Hematopoietic multipotent progenitor cell treated with erythropoietin and hydrocortisone succinate and interleukin-3 and kit ligand, for 17 days (in vitro differentiated cells): ENCODE results near the gene VGLL4.
"Not testable (repeated sequence)": the region's sequence is repeated elsewhere in the genome, so short reads cannot be mapped to it uniquely, and the experiment has no call there.

ENCODE experiments used
- DNase-seq: peaks from one replicate; pipeline ENCODE4 v3.0.0-alpha.2; 2015; ENCODE audit warnings: low spot score

Gene VGLL4, protein sequence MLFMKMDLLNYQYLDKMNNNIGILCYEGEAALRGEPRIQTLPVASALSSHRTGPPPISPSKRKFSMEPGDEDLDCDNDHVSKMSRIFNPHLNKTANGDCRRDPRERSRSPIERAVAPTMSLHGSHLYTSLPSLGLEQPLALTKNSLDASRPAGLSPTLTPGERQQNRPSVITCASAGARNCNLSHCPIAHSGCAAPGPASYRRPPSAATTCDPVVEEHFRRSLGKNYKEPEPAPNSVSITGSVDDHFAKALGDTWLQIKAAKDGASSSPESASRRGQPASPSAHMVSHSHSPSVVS

DNA sequence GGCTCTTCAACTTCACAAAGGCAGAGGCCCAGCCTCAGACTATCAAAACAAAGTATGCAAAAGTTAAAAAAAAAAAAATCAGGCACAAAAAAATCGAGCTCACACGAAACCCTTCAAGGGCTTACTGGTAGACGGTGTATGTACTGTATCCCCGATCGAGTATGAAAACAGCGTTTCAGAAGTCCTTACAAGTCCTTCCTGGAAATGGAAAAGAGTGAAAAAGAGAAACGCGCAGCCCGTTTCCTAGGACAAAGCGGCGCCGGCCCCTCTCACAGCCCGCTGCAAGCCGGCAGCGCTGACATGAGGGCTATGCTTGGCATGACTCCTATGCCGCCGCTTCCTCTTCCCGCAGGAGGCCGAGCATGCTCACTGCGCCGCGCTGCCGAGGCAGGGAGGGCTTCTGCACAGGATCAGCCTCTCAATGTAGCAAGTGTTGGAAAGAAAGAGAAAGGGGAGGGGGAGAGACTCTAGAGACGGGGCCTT is at the start of gene VGLL4:
VGLL4 (minus strand) TSS at position 311 of the 483 bp plus-strand sequence. CDS start 397 bp downstream, outside the sequence.
- DNase-seq = peak; percentile 62

DNA sequence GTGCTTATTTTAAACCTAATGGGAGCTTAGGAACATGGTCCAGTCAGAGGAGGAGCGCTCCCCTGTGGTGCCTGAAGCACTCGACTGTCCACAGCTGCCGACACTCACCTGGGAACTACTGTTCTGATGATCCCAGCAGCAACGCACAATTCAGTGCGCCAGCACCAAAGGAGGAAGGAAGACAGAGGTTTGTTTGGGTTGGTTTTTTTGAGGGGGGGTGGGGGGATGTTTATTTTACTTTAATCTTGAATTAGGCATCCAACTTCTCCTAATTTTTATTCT is 48.8 kb upstream of the VGLL4 start:
- no peak for DNase-seq

DNA sequence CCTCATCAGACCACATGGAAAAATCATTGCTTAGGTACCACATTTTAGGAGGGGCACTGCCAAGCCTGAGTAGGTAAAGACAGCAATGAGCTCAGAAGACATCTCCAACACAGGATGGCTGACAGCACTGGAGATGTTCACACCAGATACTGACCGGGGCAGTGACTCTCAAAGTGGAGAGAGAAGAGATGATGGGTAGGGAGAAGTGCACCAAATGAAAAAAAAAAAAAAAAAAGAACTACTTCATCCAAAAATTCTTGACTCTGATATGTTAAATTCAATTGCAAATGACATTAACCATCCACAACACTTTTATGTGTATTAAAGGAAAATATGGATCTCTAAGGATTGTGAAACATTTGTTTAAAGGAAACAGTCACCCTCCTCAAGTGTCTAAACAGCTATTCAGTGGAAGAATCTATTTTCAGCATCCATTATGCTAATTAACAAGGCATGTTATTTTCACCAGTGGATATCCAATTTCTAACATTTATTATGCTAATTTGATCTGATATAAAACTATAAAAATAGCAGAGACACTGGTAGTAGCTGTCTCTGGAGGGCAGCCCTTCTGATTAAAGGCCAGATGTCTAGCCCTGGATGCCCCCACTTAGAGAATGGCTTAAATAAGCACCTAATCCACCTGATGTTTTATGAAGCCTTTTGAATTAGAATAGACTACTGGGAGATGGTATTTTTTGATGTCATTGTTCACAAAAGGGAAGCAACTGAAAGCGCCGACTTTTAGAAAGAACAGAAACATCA is 48.2 kb upstream of the VGLL4 start:
- DNase-seq = no peak

DNA sequence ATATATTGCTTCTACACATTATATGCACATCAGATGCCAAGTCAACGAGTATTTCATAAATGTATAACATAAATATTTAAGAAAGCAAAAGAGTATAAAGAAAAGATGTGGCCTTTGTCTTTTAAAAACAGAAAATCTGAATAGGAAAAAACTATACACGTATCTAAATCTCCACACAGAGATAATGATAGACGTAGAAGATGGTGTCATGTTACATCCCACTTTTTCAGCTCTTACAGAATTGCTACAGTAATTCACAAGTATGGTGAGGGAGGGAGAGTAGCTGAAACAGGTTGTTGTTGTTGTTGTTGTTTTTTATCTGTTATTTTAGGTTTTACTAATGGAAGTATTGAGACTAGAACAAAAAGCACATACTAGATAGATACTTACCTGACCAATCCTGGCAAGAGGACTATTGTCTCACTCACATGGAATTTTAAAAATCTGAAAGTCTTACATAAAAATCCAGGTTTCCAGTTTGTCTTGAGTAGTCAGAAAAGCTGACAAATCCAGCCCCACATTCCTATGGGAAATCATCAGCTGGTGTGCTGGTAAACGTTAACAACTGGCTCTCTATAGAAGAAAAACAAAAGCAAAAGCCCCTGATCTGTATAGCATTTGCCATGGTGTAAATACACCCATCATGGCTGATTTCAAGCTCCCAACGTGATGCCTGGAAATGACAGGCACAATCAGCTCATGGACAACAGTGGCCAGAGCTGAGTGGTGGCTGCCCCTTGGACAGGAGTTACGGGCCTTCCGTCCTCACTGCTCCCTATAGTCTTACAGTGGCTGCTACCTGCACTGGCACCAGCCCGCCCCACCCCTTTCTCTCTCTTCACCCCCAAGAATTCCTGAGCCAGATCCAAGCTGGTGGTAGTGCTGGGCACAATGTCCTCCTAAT is 47.4 kb upstream of the VGLL4 start:
- DNase-seq = no peak

DNA sequence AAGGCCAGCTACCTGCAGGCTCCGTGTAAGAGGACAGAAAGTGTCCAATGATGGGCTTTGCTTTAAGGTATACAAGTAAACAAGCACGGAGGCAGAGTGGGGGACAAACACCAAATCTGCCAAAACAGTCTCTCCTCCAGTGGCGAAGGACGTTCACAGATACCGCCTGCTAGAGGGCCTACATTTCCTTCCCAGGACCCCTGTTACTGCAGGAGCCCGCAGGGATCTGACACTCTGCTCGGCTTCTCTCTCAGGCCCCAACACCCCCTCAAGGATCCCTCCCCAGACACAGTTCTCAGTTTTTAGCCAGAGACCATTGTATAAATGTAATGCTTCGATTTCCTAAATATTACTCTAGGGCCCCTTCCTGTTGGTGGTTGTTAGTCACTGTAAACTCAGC is 46.0 kb upstream of the VGLL4 start:
- DNase-seq = no peak

DNA sequence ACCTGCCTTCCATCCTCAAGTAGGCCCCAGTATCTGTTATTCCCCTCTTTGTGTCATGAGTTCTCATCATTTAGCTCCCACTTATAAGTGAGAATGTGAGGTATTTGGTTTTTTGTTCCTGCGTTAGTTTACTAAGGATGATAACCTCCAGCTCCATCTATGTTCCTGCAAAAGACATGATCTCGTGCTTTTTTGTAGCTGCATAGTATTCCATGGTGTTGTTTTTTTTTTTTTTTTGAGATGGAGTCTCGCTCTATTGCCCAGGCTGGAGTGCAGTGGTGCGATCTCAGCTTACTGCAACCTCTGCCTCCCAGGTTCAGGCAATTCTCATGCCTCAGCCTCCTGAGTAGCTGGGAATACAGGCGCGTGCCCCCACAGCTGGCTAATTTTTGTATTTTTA is 41.3 kb upstream of the VGLL4 start:
- DNase-seq = not testable (repeated sequence)

DNA sequence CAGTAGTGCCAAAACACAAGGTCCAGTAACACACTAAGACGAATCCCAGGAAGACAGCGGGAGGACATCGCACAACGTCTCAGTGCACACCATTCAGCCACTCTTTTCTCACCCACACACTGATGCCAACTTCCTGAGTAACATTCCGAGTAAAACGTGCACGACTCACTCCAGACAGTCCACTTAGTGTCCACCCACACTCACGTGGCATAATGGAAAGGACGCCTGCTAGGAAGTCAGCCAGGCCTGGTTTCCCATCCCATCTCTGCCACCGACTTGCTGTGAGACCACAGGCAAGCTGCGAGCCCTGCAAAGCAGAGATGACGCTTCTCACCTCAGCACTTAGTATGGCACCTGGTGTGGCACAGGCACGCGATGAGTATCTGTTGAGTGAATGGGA is 36.8 kb upstream of the VGLL4 start:
- no peak for DNase-seq

DNA sequence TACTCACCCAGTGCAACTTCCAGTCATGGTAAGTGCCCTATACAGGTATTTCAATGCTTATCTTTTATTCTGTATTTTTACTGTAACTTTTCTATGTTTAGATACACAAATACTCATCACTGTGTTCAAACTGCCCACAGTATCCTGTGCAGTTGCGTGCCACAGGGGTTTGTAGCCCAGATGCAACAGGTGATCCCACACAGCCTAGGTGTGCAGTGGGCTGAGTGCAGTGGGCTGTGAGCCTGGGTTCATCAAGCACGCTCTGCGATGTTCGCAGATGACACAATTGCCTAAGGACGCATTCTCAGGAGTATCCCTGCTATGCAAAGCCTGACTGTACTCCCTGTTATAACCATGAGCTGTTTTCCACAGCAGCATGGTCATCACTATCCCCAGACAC is 36.2 kb upstream of the VGLL4 start:
- no peak for DNase-seq

DNA sequence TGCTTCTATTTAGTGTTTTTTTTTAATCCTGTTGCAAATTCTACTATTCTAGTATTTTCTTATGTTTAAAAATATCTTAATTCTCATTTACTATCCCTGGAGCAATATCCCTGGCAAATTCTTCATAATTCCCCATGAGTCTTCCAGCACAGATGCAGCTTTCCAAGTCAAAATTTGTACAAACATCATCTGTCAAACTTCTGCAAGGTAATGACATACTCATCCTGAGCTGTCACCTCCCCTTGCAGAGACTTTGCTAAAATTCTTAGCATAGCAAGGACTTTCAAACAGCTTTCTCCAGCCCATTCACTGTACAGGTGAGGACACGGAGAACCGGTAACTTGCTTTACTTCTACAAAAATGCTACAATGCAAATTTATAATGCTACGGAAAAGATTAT is 28.6 kb upstream of the VGLL4 start:
- DNase-seq = no peak

DNA sequence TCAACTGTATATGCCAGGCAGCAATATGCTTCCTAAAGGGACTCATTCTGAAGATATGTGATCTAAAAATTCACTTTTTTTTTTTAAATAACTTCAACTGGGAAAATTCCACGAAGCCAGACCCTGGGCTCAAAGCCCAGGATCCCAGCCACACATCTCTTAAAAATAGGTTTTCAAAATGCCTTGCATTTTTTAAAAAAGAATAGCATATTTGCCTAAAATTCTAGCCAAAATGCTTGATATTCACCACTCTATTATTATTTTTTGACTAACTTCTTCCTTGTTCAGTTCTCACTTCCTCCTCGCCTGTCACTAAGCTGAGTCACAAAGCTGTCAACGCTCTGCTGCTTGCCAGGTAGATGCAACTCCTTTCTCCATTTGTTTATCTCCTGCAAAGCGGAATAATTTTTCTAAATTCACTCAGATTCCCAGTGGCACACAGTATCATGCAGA is 28.0 kb upstream of the VGLL4 start:
- no peak for DNase-seq

DNA sequence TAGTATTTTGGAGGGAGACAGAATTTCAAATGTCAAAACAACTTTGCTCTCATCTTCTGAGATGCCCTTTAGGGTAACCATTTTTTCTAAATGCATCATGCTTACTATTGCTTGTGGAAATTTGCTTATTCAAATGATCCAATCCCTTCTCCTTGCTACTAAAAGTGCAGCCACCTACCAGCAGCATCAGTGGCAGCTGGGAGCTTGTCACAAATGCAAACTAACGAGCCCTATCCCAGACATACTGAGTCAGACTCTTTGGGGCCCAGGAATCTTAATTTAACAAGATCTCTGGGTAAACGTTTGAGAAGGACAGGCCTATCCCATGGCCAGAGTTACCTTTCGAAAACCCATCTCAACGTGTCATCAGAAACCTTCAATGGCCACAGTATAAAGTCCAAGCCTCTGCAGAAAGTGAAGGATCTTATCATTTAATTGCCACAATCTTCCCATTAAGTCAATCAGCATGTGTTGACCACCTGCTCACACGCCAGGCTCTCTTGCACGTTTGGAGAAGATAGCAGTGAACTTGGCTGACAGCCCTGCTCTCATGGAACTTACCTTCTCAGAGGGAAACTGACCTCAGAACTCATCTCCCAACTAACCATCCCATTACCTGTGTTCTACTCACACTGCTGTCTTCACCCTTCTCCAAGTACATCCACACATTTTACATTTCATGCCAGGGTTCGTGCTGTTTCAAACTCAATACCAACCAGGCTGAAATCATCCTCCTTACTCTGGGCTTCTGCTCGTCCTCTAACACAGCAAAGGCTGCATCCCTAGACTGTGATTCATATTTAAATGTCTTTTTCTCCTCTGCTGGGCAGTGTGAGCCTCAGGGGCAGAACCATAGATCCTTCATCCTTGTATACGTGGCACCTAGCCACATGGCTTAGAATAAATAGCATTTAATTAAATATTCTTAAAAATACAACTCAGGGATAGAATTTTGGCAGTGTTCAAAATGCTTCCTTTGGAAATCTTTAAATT is 24.8 kb upstream of the VGLL4 start:
- no peak for DNase-seq

DNA sequence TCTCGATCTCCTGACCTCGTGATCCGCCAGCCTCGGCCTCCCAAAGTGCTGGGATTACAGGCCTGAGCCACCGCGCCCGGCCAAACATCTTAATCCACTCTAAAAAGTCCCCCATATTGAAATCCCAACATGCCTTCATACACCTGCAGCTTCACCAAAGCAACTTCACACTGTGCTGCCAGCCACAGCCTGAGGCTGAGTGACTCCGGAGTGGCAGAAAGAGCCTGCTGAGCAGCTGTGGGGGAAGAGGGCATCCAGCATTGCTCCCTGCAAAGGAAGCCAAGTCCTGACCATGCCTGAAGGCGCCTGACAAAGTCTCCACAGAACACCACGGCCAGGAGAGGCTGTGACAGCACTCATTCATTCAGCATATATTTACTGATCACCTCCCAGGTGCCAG is 21.6 kb upstream of the VGLL4 start:
- DNase-seq = no peak

DNA sequence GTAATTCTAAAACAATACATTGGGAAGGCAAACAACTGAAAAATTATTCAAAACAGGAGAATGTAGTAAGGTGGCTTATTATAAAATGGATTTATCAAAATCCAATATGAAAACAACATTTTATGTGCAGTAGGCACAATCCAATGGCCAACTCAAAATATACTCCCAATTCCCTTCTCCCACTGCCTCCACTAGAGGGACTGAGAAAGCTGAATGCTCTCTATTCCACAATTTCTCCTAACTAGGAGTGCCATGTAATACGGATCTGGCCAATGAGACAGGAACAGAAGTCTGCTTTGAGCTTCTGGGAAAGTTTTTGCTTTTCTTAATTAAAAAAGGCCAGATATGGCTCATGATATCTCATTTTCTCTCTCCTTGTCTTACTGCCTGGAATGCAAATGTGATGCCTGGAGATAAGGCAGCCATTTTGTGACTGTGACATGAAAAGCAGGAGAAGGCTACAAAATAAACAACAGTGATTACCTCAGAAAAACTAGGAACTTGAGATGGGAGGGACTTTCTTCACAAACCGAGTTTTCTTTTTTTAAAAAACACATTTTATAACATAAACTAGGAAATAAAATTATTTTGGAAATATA is 18.8 kb upstream of the VGLL4 start:
- no peak for DNase-seq

DNA sequence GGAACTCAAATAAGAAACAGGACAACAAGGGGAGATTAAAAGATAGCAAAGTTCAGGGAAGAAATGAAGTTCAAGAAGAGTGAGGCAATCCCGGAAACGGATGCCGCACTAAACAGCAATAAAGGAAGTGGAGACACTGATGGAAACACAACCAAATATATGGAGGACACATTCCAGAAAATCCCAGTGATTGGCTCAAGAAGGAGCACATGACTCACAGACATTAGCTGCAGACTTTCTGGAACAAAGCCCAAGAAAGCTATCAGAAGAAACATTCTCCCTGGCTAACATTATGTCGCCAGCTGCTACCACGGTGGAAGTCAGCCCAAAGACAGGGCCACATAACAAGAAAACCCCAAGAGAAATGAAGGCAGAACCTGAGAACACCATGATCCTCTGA is 18.1 kb upstream of the VGLL4 start:
- DNase-seq = no peak

DNA sequence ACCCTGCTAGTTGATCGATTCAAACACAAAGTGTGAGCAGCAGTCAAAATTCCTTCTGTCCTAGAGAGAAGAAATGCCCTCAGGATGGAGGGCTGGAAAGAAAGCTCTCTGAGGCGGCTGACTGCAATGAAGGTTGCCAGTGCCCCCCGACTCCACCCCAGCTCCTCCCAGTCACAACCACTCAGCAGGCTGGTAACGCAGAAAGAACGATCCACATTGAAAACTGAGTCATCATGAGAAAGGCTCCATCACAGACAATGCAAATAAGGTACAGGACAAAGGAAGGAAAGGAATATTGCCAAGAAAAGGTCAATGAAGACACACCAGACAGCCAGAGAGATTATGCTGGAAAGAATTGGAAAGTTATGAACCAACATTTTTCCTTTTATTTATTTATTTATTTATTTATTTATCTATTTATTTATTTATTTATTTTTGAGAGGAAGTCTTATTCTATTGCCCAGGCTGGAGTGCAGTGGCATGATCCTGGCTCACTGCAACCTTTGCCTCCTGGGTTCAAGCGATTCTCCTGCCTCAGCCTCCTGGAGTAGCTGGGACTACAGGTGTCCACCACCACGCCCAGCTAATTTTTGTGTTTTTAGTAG is 17.4 kb upstream of the VGLL4 start:
- no peak for DNase-seq

DNA sequence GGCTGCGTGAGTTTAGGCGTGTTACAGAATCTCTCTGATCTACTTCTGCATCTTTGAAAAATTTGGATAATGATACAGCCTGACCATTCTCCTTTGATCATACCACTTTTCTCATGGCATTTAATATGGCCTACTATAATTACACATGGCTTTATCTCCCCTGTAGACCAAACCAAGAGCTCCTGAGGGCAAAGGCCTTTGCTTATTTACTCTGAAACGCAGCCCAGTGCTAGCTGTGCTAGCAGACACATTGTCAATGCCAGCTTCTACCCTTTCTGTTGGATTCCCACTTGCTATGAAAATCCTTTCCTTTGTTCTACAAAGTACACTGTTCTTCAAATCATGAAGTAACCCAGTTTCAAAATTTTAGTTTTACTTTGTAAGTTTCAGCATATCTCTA is 16.5 kb upstream of the VGLL4 start:
- DNase-seq = no peak

DNA sequence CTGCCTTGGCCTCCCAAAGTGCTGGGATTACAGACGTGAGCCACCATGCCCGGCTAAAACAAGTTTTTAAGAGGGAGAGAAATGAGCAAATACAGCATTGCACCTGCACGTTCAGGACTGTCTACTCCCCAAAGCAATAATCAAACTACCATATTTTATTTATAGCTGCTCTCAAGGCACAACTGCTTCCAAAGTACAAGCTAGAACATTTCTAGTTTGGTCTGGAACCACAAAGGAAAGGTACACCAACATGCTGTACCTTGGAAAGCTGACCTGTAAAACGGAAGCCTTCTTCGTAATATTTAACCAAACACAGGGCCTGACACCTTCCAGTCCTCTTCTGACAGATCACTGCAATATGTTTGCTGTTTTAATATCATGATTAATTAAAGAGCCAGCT is 14.5 kb upstream of the VGLL4 start:
- no peak for DNase-seq

DNA sequence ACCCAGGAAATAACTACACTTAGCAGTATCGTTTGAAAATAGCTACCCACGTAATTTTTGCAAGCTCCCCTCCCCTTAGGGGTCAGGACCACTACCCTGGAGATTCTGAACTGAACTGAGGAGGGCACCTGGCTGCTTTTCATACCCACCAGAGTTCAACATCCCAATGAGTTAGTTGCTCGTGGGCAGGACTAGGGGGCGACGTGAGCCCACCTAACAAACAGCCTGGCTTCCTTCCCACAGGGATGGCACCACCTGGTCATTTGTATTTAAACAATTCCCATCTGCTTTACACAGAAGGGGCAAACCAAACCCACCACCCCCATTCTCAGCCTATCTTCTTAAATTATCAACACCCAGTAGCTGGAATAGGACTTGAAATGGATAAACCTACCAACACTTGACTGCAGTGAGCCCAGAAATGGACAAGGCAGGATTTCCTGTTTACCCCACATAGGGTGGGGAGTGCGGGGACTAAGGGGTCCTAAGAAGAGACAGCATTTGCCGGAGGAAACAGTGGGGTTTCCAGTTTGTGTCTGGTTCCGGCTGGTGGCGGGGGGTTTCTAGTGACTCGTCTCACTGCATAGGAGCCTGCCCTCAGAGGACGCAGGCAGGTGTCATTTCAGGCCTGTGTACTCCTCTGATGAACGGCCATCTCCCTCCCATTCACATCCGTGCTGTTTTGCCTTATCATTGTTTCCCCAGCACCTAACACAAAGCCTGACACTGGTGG is 11.6 kb upstream of the VGLL4 start:
- no peak for DNase-seq

DNA sequence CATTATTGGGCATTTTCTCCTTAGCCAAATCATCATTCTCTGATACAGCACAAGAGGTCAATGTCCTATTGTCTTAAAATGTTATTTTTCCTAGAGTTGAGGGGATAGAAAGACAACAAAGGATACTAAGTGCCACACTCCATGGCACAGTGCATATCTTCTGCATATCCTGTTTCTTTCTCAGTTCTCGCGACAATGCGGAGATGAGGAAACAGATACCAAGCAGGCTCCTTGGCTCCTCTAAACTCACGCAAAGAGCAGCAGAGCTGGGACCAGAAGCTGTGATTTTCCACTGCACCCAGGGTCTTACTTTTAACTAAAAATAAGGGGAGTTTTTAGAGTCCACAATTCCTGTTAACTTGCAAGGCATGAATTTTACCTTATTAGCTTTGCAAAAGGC is 10.5 kb upstream of the VGLL4 start:
- DNase-seq = no peak
